ENCODE data around the gene DOP1A.

The DOP1A gene

GRCh38 chr6:83124553-83124952, 57.1 kb downstream of the DOP1A start:
- no peak for TF ChIP-seq CTCF (conservative IDR thresholded peaks at IDR 0.05; ENCODE audit: low read depth, low read length)
- DNase-seq (ENCODE audit: low read depth): no peak
- H3K4me3 ChIP-seq (ENCODE audit: low read length): no peak overlapping the region

- no peak for TF ChIP-seq CTCF (conservative IDR thresholded peaks at IDR 0.05; ENCODE audit: low read depth, low read length)
- H3K4me3 ChIP-seq (ENCODE audit: low read length): no peak overlapping the region
- DNase-seq (ENCODE audit: low read depth): no peak
These were observed 58.0 kb downstream of the DOP1A start for GRCh38 chr6:83125425-83125824.

- TF ChIP-seq CTCF (conservative IDR thresholded peaks at IDR 0.05; ENCODE audit: low read depth, low read length): no peak
- H3K4me3 ChIP-seq (ENCODE audit: low read length): no peak overlapping the region
- DNase-seq (ENCODE audit: low read depth): no peak
These were observed 58.8 kb downstream of the DOP1A start for GRCh38 chr6:83126223-83126622.

- TF ChIP-seq CTCF (conservative IDR thresholded peaks at IDR 0.05; ENCODE audit: low read depth, low read length): no peak
- no peak for DNase-seq (ENCODE audit: low read depth)
- H3K4me3 ChIP-seq (ENCODE audit: low read length): no peak overlapping the region
These were observed 59.3 kb downstream of the DOP1A start for GRCh38 chr6:83126807-83127206.

GRCh38 chr6:83127258-83127657, 59.8 kb downstream of the DOP1A start:
- no peak for TF ChIP-seq CTCF (conservative IDR thresholded peaks at IDR 0.05; ENCODE audit: low read depth, low read length)
- no peak for DNase-seq (ENCODE audit: low read depth)
- no peak overlapping the region for H3K4me3 ChIP-seq (ENCODE audit: low read length)

GRCh38 chr6:83127976-83128375, 60.5 kb downstream of the DOP1A start:
- no peak overlapping the region for H3K4me3 ChIP-seq (ENCODE audit: low read length)
- DNase-seq (ENCODE audit: low read depth): no peak
- TF ChIP-seq CTCF (conservative IDR thresholded peaks at IDR 0.05; ENCODE audit: low read depth, low read length): no peak

GRCh38 chr6:83132121-83132520, 64.7 kb downstream of the DOP1A start:
- no peak for TF ChIP-seq CTCF (conservative IDR thresholded peaks at IDR 0.05; ENCODE audit: low read depth, low read length)
- DNase-seq (ENCODE audit: low read depth): no peak
- H3K4me3 ChIP-seq (ENCODE audit: low read length): no peak overlapping the region
